Stimulated activated CD8-positive, alpha-beta memory T cell treated with anti-CD3 and anti-CD28 coated beads, Interleukin-15, amount 100 ng/mL, for 48 hours (primary cell): Measurements from ENCODE around the gene STRBP.

Experiments
- DNase-seq, 2 donors: peaks; one replicate each; pipeline ENCODE4 v3.0.0-alpha.2; 2020; ENCODE audit warnings: low read depth in 2 of 2

STRBP gene

DNA sequence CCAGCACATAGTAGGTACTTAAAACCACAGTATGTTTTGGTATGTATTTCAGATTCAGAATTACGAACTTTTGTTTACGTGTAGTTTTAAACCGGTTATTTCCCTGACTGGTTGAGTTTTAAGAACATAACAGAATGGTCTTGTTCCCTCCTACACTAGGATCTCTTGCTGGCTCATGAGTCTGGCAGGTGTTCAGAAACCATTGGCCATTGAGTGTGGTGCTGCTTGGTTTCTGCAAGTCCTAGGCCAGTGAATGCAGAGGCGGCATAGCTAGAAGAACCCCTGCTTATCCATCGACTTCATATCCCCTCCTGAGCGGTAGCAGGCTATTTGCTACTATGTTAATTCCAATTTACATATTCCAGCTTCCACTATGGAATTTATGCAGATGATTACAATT, 169.3 kb downstream of the STRBP start:
- no peak for DNase-seq

DNA sequence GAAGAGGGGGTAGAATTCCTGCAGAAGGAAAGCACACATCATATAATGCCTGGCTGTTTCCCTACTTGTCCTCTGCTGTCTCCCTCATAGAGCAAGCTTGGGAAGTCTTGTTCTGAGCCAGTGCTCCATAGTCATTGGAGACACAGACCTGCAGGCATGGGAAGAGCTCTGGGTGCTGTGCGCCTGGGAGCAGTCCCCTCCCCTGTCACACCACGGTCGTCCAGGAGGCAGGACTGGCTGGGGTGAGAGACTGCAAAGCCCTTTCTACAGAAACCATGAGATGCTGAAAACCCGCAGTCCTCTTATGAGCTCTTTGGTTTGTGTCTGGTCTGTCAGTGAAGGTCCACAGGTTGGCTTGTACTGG, 170.3 kb downstream of the STRBP start:
- DNase-seq = no peak

DNA sequence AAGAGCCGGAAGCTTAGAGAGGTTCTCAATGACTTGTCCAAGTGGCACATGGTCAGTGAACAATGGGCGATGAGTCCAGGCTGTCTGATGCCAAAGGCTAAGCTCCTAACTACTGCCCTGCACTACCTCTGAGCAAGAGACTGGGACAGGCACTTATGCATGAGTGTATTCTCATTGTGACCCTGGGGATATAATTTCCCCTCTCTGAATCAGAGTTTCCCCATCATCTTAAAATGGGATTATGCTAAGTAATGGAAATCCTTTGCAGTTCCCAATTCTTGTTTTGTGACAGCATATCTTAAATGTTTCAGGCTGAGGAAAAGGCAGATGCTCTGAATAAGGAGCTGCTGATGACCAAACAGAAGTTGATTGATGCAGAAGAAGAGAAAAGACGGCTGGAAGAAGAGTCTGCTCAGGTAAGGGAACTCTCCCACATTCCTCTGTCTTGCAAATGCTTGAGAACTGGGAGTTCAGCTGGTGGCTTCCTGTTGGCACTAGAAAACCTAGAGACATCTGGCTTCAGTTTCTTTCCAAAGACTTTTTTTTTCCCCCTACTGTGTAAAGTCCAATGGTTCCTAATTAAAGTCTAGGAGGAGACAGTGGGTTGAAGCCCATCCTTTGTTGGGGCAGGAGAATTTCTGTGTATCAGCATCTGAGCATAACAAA, 170.8 kb downstream of the STRBP start:
- no peak for DNase-seq

DNA sequence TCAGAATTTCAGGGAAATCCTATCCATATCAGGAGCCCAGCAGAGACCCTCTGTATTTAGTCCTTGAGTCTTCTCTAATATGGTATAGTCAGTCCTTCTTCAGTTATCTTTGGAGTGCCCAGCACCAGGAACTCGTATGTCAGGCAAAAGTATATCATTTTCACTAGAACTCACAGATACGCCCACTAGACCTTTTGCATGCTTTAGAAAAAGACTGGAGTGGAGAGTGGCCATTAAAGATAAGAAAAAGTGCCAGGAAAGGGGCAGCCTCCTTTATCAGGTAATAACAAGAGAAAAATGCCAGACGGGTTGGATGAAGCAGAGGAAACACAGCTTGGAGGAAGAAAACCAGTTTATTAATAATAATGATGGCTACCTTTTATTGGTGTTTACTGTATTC, 171.4 kb downstream of the STRBP start:
- no peak for DNase-seq

DNA sequence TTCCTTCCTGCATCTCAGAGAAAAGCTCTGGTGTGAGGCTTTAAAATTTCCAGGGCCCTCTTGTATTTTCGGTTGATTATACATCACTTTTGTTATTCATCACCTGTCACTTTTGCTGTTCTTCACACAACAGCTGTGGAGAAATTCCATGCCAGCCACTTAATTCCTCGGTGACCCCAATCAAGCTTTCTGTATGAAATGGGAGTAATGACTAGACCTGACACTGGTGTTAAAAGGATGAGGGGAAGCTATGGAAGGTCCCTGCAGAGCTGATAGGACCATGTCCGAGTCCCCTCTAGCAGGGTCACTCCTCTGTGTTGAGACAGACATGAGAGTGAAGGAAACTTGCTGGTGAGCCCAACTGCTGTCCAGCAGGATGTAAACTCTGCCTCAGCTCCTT, 175.2 kb downstream of the STRBP start:
- no peak for DNase-seq

DNA sequence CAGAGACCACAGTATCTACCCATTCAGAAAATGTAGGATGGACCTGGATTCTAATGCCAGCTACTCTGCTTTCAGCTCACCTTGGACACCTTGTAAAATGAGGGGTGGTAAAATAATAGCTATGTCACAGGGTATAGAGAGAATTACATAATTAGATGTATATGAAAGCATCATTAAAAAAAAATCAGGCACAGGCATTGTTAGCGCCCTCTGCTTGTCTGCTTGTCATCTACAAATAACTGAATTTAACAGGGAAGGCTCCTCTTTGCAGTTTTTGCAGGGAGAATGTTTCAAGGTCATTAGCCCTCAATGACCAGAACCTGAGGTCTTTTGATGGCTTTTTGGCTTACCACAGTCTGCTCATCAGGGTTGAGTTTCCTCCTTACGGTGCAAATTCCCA, 176.9 kb downstream of the STRBP start:
- DNase-seq = no peak

DNA sequence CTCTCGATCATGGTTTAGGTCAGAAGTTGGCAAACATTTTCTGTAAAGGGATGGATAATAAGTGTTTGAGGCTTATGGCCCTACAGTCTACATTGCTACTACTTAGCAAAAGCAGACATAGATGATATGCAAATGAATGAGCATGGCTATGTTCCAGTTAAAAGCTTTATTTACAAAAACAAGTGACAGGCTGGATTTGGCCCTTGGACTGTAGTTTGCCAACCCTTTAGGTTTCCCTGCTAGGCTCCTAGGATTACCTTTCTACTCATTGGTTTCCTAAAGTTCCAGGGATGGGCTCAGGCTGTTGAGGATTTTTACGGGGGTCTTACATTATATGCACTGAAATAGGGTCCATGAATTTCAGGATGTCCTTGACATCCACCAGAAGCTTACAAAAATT, 177.4 kb downstream of the STRBP start:
- DNase-seq = no peak

DNA sequence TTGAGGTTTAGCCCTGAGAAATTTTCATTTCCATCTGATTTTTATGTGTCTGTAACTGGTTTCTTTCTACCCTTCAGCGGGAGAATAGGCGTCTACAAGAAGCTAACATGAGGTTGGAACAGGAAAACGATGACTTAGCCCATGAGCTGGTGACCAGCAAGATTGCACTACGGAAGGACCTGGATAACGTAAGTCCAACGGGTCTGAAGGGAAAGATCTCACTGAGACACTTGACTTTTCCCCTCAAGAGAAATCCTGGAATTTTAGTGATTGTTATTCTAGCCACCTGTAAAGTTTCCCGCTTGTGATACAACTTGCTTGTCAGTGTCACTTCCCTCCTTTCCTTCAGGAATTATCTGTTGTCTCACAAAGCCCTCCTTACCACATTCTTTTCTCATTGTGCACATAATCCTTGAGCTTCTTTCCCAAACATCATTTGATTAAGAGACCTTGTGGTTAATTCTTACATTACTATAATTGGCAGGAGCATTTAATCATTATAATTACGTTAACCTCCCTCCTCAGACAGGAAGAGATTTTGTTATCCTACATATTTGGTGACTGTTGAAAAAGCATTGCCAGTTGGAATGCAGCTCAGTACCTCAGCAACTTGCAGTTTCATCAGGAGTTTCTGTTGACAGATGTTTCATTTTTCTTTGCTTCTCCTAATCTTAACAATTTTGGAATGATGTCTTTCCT, 178.0 kb downstream of the STRBP start:
- DNase-seq = no peak

DNA sequence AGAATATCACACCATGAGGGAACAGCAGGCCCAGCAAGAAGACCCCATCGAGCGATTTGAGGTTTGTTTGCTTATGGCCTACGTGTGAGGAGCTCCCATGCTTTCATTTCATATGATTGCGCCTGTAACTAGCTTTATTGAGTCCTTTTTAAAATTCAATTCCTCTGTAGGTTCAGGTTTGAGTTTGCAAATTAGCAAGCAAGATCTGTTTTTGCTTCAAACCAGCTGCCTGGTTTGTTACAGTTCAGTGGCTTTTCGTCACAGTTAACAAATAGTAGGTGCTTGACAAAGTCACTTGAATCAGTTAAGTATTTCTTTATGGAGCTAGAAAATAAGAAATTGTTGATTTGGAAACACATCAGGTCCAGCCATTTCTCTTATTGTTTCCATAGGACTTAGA, 178.6 kb downstream of the STRBP start:
- DNase-seq = no peak

DNA sequence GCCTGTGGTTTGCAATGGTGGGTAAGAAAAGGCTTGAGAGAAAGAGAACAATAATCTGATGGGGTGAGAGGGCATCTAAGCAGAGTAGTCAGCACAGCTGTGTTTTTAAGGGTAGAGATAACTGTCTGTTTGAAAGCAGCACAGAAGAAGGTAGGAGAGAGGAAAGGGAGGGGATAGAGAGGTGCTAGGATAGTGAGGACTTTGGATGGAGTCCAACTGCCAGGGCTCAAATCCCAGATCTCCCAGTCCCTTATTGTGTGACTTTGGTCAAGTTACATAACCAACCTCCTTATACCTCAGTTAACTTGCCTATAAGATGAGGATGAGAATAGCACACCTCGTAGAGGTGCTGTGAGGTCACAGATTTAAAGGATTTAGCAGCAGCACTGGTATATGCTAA, 179.3 kb downstream of the STRBP start:
- no peak for DNase-seq

DNA sequence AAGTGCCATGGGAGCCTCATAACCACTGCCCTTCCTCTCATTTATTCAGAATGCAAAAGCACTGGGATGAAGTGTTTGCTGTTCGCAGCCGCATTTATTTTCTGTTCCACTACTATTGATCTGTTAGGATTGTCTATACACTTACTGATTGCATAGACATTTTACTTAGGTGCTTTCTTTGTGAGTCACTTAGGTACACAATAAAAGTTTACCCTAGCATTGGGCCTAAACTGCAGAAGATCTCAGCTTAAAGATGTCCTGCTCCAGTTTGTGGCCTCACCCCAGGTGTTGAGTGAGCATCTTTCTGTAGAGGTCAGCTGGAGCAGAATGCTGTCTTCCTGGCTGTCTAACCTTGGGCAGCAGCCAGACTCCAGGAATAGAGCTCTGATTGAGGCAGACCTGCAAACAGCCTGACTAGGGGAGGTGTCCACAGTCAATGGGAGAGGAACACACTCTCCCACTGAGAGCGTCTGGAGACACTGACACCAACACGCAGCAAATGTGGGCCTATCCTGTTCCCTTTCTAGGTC, 181.0 kb downstream of the STRBP start:
- DNase-seq = no peak

DNA sequence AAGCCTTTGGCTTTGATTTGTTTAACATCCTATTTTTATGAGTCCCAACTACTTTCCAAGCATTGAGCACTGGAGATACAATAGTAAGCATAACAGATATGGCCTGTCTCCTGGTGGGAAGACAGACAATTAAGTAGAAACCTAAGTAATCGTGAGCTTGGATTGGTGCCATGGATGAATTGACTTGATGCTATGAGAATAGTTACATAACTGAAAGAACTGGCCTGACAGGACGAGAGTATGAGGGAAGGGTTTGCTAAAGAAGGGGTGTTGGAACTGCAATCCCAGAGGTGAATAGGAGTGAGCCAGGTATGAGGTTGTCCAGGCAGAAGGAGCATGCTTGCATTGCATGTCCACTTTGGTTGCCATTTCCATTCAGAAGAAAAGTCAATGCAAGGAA, 182.5 kb downstream of the STRBP start:
- DNase-seq = no peak

DNA sequence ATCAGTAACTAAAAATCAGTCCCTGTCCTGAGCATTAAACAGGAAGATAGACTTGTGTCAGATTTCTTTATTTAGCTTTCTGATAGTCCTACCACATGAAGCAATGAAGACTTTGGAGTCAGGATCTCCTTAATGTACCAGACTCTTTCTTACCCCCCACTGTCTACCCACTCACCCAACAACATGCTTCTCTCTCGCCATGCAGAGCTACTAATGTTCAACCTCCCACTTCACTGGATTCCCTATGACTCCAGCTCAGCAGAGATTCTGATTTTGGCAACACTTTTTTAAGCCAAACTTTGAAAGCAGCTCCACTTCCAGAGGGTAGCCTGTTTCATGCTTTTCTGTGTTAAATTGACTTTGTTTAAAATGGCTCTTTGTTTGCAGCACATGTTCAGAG, 184.1 kb downstream of the STRBP start:
- DNase-seq = no peak

DNA sequence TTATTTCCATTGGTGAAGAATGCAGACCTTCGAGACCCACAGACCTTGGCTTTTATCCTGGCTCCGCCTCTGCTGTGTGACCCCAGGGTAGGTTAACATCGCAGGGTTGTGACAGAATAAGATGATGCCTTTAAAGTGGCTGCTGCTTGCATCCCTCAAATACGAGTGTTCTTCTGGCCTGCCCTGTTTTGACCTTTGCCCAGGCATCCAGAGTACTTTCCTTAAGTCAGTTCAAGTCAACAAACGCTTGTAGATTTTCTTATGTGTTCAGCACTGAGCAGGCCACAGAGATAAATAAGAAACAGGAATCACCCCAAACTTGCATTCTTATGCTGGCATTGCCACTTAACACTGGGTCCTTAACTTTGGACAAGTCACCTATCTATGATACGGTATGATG, 184.7 kb downstream of the STRBP start:
- DNase-seq = no peak

DNA sequence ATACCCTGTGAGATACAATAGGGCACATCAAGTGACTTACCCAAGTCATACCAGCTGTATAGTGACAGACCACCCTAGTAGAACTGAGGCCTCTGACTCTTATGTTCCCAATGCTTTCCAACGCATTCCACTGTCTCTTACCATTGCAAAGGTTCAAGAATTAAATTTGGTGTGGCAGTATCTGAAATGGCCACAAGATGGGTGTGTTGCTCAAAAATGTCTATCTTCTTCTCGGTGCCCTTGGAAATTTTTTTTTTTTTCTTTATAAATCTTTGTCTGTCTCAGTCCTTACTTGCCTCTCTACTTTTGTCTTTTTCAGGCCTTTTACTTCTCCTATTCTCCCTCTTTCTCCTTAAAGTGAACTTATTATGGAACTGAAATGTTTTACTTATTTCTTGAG, 186.6 kb downstream of the STRBP start:
- no peak for DNase-seq

DNA sequence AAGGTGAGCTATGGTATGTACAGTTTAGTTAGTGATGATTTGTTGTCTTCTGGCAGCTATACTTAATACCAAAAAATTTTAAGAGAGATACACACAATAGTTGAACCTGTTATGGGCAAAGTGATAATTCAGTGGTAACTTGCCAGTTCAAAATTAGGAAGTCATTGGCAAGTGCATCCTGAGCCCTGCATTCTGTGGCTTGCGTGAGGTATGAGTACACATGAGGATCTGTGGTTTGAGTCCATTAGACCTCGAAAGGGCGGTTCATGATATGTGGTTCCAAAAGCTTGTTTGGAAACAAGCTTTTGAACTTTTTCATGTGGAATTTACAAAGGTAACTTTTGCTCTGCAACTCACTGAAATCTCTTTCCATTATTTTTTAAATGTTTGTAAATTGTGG, 187.9 kb downstream of the STRBP start:
- DNase-seq = no peak

DNA sequence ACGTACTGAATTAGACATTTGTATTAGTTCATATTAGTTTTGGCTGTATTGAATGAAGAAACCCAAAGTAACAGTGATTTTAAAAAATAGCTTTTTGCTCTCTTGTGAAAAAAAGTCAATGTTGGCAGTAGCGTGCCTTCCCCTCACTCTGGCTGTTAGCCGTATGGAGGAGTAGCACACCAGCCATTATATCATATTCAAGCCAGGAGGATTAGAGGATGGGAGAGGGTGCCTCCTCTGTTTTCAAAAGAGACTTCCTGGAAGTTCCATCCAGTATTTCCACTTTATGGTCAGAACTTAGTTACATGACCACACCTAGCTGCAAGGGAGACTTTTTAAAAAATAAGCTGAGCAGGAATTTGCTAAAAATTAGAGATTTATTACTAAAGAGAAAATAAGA, 193.8 kb downstream of the STRBP start:
- DNase-seq = no peak

DNA sequence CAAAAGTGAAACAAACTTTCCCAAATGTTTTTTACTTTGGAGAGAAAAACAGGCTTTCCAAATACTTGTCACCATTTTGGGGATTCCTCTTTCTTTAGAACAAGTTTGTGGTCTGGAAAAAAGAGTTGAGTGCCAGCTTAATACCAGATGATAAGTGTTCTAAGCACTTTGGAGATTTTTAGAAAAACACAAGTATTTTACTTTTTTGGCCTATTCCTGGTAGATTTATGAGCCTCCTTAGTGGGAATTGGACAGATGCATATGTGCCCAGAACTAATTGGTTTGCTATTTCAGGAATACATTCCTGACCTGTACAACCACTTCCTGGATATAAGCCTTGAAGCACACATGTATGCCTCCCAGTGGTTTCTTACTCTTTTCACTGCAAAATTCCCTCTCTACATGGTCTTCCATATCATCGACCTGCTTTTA, 194.4 kb downstream of the STRBP start:
- DNase-seq = no peak

DNA sequence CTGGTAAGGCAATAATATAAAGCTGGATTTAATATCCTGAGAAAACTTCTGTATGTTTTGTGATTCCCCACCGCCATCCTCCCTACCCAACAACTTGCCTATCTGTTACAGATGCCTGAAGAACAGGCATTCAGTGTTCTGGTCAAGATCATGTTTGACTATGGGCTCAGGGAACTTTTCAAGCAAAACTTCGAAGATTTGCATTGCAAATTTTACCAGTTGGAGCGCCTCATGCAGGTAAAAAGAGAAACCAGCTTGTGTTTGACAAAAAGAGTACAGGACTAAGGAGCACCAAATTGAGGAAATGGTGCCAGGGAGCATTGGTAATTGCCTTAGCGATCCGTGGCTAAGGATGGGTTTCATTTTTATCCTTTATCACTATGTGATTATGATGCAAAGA, 194.9 kb downstream of the STRBP start:
- no peak for DNase-seq

DNA sequence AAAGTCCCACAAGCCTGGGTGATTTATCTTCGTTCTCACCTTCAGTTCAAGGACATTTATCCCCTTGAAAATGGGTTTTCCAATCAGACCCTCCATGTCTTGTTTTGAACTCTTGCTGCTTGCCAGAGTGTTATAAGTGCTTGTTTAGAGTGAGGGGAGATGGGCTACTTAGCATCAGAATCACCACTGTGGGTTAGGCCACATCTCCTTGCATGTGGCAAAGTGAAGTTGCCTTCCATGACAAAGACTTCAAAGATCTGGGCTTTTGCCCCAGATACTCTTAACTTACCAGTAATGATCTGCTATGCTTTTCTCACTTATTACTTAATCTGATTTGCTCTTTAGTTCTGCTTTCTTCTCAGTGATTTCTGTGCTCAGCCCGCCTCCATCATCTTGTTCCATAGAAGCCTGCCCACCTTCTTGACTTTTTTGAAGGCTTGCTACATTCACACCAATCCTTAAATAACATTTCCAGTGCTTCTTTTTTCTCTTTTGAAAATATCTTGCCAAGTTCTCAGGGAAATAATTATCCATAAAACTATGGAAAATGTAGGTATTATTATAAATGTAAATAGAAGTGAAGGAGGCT, 195.9 kb downstream of the STRBP start:
- DNase-seq = no peak
